Tibial artery (tissue), 4 donors: Measurements from ENCODE around the gene RNF150.

ENCODE experiments used
- DNase-seq, 2 donors: peaks; one replicate each; pipeline ENCODE4 v3.0.0-alpha.2; 2019
- H3K27ac ChIP-seq, 2 donors: fragments of 200-600 bp; sonication (generic) in 1 of 2; 1 replicate in 1 of 2; 2 replicates in 1 of 2; pipeline ENCODE4 v1.5.1; 2018 to 2019; ENCODE audit warnings: mild to moderate bottlenecking in 1 of 2
- H3K27me3 ChIP-seq, 2 donors: fragments of 200-600 bp; sonication (generic) in 1 of 2; one replicate each; pipeline versions ENCODE4 v1.5.1 to v1.6.0; 2016 to 2019
- H3K36me3 ChIP-seq, 3 donors: fragments of 200-600 bp; sonication (generic) in 2 of 3; one replicate each; pipeline ENCODE4 v1.5.1; 2016 to 2019; ENCODE audit warnings: mild to moderate bottlenecking in 2 of 3
- H3K4me1 ChIP-seq, 4 donors: fragments of 200-600 bp; sonication (generic) in 2 of 4; 1 replicate in 3 of 4; 2 replicates in 1 of 4; pipeline ENCODE4 v1.5.1; 2016 to 2019
- H3K4me3 ChIP-seq, 2 donors: fragments of 200-600 bp; sonication (generic) in 1 of 2; 1 replicate in 1 of 2; 2 replicates in 1 of 2; pipeline ENCODE4 v1.5.1; 2018 to 2019; ENCODE audit warnings: mild to moderate bottlenecking in 2 of 2
- H3K9me3 ChIP-seq, 3 donors: fragments of 200-600 bp; sonication (generic) in 1 of 3; one replicate each; pipeline ENCODE4 v1.5.1; 2016 to 2019
- CTCF ChIP-seq, 2 experiments: fragments of 200-600 bp in 1 of 2; fragments of 450-650 bp in 1 of 2; IDR thresholded peaks; one replicate each; pipeline ENCODE4 v1.5.1; 2017 to 2019; ENCODE audit warnings: antibody characterized with exemption in 2 of 2, mild to moderate bottlenecking in 1 of 2, moderate library complexity in 1 of 2
- intact Hi-C: fragments of 100-400 bp; cut with DNase I; formaldehyde crosslinking; loops from one replicate; pipeline ENCODE4 v1.15.0; 2023; ENCODE audit warnings: low total_unique reads

Gene RNF150

GRCh38 chr4:141074098-141074878 is 59.0 kb downstream of the RNF150 start:
- no peak for TF ChIP-seq CTCF (IDR thresholded peaks at IDR 0.05)
- peaks cover 0 to 31% (median 12%) of the 10 kb centered on the region in 4 donors for H3K4me1 ChIP-seq
- no peak overlapping the region for H3K4me3 ChIP-seq
- H3K9me3 ChIP-seq = no peaks in the 10 kb centered on the region
- intact Hi-C loops = no loop called here
- no peaks in the 10 kb centered on the region for H3K36me3 ChIP-seq
- peak overlapping the region in 1 of 2 donors; percentile 2 for H3K27ac ChIP-seq
- no peak for DNase-seq
- H3K27me3 ChIP-seq = no peaks in the 10 kb centered on the region

GRCh38 chr4:141066690-141067089 is 66.6 kb downstream of the RNF150 start:
- Histone ChIP-seq H3K27ac (no peak overlapping the region), H3K4me1 (no peaks in the 10 kb centered on the region), H3K36me3 (no peaks in the 10 kb centered on the region), H3K4me3 (no peak overlapping the region), H3K9me3 (no peaks in the 10 kb centered on the region), H3K27me3 (no peaks in the 10 kb centered on the region)
- intact Hi-C loops = no loop called here
- no peak for DNase-seq
- TF ChIP-seq CTCF (IDR thresholded peaks at IDR 0.05) = no peak

- no peak for DNase-seq
- H3K9me3 ChIP-seq = no peaks in the 10 kb centered on the region
- TF ChIP-seq CTCF (IDR thresholded peaks at IDR 0.05) = no peak
- H3K4me1 ChIP-seq = no peaks in the 10 kb centered on the region
- intact Hi-C loops = no loop called here
- H3K27me3 ChIP-seq = no peaks in the 10 kb centered on the region
- no peak overlapping the region for H3K4me3 ChIP-seq
- H3K36me3 ChIP-seq = no peaks in the 10 kb centered on the region
- no peak overlapping the region for H3K27ac ChIP-seq
Measured at GRCh38 chr4:141065872-141066271, 67.4 kb downstream of the RNF150 start.

- no peaks in the 10 kb centered on the region for H3K9me3 ChIP-seq
- H3K27me3 ChIP-seq = no peaks in the 10 kb centered on the region
- intact Hi-C loops = no loop called here
- DNase-seq = no peak
- H3K4me1 ChIP-seq = peaks cover 0 to 8% (median 0%) of the 10 kb centered on the region in 4 donors
- no peaks in the 10 kb centered on the region for H3K36me3 ChIP-seq
- no peak overlapping the region for H3K4me3 ChIP-seq
- H3K27ac ChIP-seq = no peak overlapping the region
- TF ChIP-seq CTCF (IDR thresholded peaks at IDR 0.05) = no peak
Measured at GRCh38 chr4:141062651-141063050, 70.6 kb downstream of the RNF150 start.

- intact Hi-C loops = no loop called here
- TF ChIP-seq CTCF (IDR thresholded peaks at IDR 0.05) = no peak
- peaks cover 0 to 8% (median 0%) of the 10 kb centered on the region in 4 donors for H3K4me1 ChIP-seq
- no peaks in the 10 kb centered on the region for H3K9me3 ChIP-seq
- H3K4me3 ChIP-seq = no peak overlapping the region
- no peak for DNase-seq
- H3K36me3 ChIP-seq = no peaks in the 10 kb centered on the region
- H3K27me3 ChIP-seq = no peaks in the 10 kb centered on the region
- H3K27ac ChIP-seq = no peak overlapping the region
Measured at GRCh38 chr4:141058591-141059512, 74.4 kb downstream of the RNF150 start.
